EH (cell line): ENCODE measurements around the gene SIRT3.

Experiments
- DNase-seq: peaks from one replicate; pipeline ENCODE4 v3.0.0-alpha.2; 2015; ENCODE audit warnings: low read depth

SIRT3 gene

DNA sequence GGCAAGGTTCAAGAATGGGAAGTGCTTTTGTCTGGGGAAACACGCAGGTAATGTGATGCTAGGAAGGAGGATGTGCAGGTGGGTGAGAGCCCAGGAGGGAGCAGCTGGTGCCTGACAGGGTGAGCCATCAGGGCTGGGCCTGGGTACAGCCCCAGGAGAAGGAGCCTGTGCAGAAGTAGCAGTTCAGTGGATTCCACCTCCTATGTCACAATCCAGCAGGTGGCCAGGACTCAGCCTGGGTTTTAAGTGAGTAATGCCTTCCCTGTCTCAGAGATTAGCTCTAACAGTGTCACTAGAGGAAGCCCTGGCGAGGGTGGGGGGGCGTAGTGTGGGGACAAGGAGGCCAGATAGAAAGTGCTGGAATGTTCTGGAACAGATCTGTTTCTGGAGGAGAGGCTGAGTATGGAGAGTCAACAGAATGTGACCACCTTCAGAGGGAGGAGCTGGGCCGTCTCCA is 20.5 kb downstream of the SIRT3 start:
- DNase-seq = no peak

GRCh38 chr11:214083-214482 is 22.1 kb downstream of the SIRT3 start:
- DNase-seq = no peak

GRCh38 chr11:213111-213510 is 23.0 kb downstream of the SIRT3 start:
- DNase-seq = no peak

DNA sequence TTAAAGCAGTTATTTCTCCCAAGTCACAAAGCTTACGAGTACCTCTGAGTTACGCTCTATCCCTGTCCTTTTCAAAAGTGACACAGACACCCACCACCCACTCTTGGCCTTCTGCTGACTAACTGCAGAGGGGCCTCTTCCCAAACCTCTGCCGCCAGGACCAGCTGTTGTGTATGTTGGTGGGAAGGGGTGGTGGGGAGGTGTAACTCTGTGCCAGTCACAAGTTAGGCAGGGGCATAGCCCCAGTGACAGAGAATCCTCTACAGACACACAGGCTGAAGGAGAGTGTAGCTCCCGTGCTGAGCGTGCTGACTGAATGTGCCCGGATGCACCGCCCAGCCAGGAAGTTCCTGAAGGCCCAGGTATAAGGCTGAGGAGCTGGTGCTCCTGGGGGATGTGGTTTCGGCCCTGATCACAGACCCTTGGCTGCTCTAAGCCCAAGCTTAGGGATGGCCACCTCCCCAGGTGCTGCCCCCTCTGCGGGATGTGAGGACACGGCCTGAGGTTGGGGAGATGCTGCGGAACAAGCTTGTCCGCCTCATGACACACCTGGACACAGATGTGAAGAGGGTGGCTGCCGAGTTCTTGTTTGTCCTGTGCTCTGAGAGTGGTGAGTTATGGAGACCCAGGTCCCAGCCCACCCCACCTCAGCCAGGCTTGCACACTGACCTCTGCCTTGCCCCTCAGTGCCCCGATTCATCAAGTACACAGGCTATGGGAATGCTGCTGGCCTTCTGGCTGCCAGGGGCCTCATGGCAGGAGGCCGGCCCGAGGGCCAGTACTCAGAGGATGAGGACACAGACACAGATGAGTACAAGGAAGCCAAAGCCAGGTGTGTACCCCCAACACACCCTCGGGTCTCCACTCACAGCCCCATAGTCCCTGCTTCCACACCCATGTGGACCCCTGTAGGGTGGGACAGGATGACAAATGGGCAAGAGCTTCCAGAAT is 23.7 kb downstream of the SIRT3 start:
- no peak for DNase-seq

DNA sequence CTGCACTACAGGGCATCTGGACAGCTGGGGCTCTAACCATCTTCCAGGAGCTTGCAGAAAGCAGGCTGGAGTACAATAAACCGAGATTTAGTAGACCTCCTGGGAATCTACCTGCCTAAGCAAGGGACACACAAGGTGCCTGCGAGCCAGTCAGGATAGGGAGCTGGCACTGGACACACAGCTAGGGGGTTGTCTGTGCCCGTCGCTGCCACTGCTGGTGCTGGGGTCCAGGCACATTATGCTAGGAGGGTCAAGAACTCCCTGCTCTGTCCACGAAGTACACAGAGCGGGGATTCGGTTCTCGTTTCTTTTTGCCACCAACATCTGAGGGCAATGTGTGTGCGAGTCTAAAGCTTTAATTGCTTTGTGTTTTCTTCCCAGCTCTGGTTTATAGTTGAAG is 24.4 kb downstream of the SIRT3 start:
- no peak for DNase-seq

GRCh38 chr11:211295-211694 is 24.8 kb downstream of the SIRT3 start:
- DNase-seq = no peak

DNA sequence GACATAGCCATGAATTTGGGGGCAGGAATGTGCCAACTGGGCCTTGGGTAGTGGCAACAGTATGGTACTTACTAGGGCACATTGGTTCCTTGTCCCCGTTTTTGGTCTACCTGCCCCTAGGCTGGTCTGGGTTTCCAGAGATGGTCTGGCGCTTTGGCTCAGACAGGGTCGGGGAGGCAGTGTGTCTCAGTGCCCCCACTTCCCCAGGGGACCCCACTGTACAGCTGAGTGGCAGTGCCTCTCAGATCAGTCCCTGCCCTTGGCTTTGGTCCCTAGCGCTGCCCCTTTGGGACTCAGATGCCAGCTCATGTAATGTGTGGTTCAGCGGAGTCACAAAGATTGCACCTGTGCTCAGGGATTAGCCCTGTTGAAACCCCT is 25.4 kb downstream of the SIRT3 start:
- DNase-seq = no peak

GRCh38 chr11:210122-210802 is 25.9 kb downstream of the SIRT3 start:
- DNase-seq = peak; percentile 93

- peak; percentile 37 for DNase-seq
These were observed 26.6 kb downstream of the SIRT3 start for GRCh38 chr11:209275-210121.

- DNase-seq = no peak
These were observed 27.3 kb downstream of the SIRT3 start for GRCh38 chr11:208917-209260.

- peak; percentile 79 for DNase-seq
These were observed 27.8 kb downstream of the SIRT3 start for GRCh38 chr11:208181-208916.

DNA sequence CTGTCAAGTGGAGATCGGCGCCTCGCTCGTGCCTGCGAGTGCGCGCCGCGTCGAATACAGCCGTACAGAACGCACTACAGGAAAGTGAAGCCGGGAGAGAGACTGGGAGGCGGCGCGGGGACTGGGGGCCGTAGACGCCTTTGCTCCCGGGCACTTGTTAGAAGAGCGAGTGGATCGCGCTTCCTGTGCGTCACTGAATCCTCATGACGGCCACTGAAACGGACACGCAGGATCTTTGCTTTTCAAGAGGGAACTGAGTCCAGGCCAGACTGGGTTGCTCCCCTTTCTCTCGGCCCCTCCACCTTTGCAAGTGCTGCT is 28.3 kb downstream of the SIRT3 start:
- DNase-seq = peak; percentile 73

DNA sequence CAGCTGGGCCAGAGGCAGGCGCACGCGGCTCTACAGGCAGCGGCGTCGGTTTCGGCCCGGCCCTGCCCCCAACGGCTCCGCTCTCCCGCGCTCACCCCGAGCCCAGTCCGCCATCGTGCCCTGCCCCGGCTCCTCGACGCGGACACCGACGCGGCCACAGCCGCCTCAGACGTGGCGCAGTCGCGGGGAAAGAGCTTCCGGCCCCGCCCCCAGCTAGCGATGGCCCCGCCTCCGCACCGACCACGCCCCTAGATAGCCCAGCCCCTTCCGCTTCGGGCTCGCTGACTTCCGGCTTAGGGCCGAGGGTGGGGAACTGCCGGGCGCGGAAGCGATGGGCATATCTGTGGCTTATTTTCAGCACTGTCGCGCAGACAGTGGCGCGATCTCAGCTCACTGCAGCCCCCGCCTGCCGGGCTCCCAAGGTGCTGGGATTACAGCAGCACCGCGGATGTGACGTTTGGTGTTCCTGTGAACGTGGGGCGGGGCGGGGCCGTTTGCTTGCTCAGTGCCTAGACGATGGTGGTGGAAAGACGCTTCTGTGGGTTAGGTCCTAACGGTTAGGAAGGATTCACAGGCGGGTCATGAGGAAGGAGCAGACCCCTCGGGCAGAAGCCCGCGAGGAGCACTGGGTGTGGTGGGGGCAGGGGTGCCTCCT is 28.8 kb downstream of the SIRT3 start, which contains the start of the genes BET1L and RIC8A:
BET1L (minus strand) TSS at position 192 of the 655 bp plus-strand sequence; CDS start at position 114, 78 bp downstream.
RIC8A (plus strand) TSS at position 501 of the 655 bp plus-strand sequence. CDS start 1,147 bp downstream, outside the sequence.
- peak; percentile 99 for DNase-seq

GRCh38 chr11:206526-207207 is 29.5 kb downstream of the SIRT3 start:
- peak; percentile 48 for DNase-seq

DNA sequence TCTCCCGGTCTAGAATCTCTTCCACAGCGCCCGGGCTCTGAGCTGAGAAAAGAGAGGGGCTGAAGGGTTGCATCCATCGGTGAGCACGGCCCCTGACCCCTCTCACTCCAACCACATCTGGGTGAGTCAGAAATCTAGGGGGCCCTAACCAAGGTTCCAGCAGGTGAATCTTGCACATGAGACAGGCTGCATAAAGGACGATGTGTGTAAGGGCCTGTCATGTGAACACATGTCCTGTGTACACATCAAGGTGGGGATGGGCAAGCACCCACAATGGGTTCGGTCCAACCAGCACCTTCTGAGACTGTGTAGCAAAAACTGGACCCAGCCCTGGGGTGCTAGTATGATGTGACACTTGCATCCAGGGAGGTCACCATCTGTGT is 30.1 kb downstream of the SIRT3 start:
- DNase-seq = no peak

DNA sequence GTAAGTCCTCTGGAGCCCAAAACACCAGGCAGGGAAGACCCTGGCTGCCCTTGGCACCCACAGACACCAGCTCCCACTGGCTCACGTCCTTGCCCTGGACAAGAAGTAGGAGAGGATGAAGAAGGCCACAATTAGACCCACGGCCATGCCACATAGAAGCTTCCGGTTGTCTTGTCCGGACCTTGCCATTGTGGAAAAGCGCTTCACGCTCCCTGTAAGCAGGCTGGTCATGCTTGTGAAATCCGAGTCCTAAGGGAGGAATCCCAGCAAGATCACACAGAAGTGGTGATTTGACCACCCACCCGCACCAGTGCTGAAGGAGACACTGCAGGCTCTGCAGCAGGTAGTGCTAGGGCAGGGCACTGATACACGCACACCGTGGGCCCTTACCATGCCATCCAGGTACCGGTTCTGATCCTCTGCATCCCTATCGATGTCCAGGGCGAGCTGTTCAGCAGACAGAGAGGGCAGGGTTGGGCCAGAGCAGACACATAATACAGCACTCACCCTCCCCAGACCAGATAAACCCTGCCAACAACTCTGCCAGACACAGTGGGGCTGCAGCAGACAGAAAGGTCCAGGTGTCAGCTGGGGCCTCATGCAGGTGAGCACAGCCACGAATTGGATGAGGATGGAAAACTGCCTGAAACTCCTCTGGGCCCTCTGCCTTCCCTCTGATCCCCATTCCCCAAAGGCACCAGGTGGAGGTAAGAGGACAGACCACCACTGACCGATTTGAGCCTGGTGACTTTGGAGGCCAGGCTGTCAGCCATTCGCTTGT is 30.7 kb downstream of the SIRT3 start:
- DNase-seq = no peak

- DNase-seq = no peak
These were observed 31.5 kb downstream of the SIRT3 start for GRCh38 chr11:204587-205109.

DNA sequence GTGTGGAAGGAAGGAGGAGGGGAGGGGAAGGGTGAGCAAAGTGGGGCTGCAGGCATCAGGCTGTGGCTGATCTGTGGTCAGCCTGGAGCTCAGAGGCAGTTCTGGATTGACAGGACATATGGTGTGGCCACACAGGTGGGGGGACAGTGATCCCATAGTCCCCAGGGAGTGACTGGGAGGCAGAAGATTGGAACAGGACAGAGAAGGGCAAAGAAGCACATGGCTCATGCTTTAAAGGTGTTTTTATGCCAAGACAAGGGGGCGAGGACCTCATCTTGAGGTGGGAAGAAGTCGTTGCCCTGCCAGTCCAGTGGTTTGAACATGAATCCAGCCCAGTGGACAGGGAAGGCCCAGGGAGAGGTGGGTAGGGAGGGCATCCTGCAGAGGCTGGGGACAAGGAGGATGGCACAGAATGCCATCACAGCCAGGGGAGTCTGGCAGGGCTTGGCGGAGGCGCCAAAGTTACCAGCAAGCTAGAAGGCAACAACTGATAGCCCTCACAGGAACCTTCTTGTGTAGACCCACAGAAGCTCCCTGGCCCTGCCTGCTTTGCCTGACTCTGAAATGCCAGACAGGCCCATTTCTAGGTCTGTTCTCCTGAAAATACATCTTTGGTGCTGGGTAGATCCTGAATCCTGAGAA is 32.1 kb downstream of the SIRT3 start:
- no peak for DNase-seq
